Activated B cell treated with CpG ODN at 0.5 μM for 24 hours (primary cell): ENCODE results near the gene MACROD2. TPM values are rescaled to one million over a fixed set of nuclear protein-coding genes. Genes with fewer than 3 reads are reported as not detected.
"Not testable (repeated sequence)": the region's sequence is repeated elsewhere in the genome, so short reads cannot be mapped to it uniquely, and the experiment has no call there.

Experiments
- ATAC-seq: fragments of 200-7000 bp; cut with Tn5 transposase; one replicate; pipeline ENCODE4 v1.10.0; 2021; ENCODE audit warnings: low read depth, mild to moderate bottlenecking, moderate library complexity
- CTCF ChIA-PET: fragments of 350-600 bp; sonication (Branson Sonifier 250); formaldehyde crosslinking; loops from one replicate; lab custom pipeline; 2021; ENCODE audit warnings: antibody characterized with exemption; lab: Charles Lee
- POLR2A ChIA-PET: fragments of 350-600 bp; sonication (Branson Sonifier 250); formaldehyde crosslinking; loops from one replicate; lab custom pipeline; 2021; ENCODE audit warnings: antibody characterized with exemption; lab: Charles Lee
- DNase-seq: peaks from one replicate; pipeline ENCODE4 v3.0.0; 2022
- H3K27ac Mint-ChIP-seq: one replicate; pipeline ENCODE4 v1.8.0; 2020; ENCODE audit warnings: mixed read lengths
- H3K27me3 Mint-ChIP-seq: one replicate; pipeline ENCODE4 v1.8.0; 2021; ENCODE audit warnings: mixed read lengths
- H3K36me3 Mint-ChIP-seq: one replicate; pipeline ENCODE4 v1.8.0; 2021; ENCODE audit warnings: low read depth, mixed read lengths
- H3K4me1 Mint-ChIP-seq: one replicate; pipeline ENCODE4 v1.8.0; 2021; ENCODE audit warnings: mixed read lengths
- H3K4me3 Mint-ChIP-seq: one replicate; pipeline ENCODE4 v1.8.0; 2020; ENCODE audit warnings: mild to moderate bottlenecking, mixed read lengths
- H3K9me3 Mint-ChIP-seq: one replicate; pipeline ENCODE4 v1.8.0; 2020; ENCODE audit warnings: mixed read lengths
- CTCF ChIP-seq: fragments of 200-600 bp; IDR thresholded peaks from one replicate; pipeline ENCODE4 v1.8.0; 2022; ENCODE audit warnings: antibody characterized with exemption, mild to moderate bottlenecking
- intact Hi-C: fragments of 100-400 bp; cut with micrococcal nuclease; formaldehyde crosslinking; loops from one replicate; pipeline ENCODE4 v1.15.1; 2024
- total RNA-seq: library from RNA; stranded (reverse); gene quantifications from 2 replicates; pipeline ENCODE4 v1.2.3, GENCODE V29; 2022

Gene MACROD2
- total RNA-seq, 1 donor from 2014 or later: 55.1 TPM

- CTCF ChIA-PET: no interaction called here
- Mint-ChIP-seq H3K4me3 (no peak overlapping the region), H3K27ac (no peak overlapping the region), H3K9me3 (no peaks in the 10 kb centered on the region), H3K36me3 (no peaks in the 10 kb centered on the region), H3K4me1 (no peaks in the 10 kb centered on the region), H3K27me3 (no peaks in the 10 kb centered on the region)
- DNase-seq (no peak), ATAC-seq (no peak)
- no peak for TF ChIP-seq CTCF
- POLR2A ChIA-PET: no interaction called here
- intact Hi-C loops: no loop called here
Measured at GRCh38 chr20:14449323-14449722, 454.0 kb downstream of the MACROD2 start.

GRCh38 chr20:14450256-14450655, 454.9 kb downstream of the MACROD2 start:
- ChIA-PET CTCF (no interaction called here), POLR2A (no interaction called here)
- intact Hi-C loops: no loop called here
- Mint-ChIP-seq H3K4me1 (no peaks in the 10 kb centered on the region), H3K9me3 (no peaks in the 10 kb centered on the region), H3K36me3 (no peaks in the 10 kb centered on the region), H3K4me3 (no peak overlapping the region), H3K27me3 (no peaks in the 10 kb centered on the region), H3K27ac (no peak overlapping the region)
- TF ChIP-seq CTCF: no peak
- no peak for DNase-seq
- ATAC-seq: no peak

GRCh38 chr20:14451458-14451857, 456.1 kb downstream of the MACROD2 start:
- POLR2A ChIA-PET: no interaction called here
- DNase-seq (no peak), ATAC-seq (no peak)
- intact Hi-C loops: no loop called here
- Mint-ChIP-seq H3K4me3 (no peak overlapping the region), H3K27me3 (no peaks in the 10 kb centered on the region), H3K36me3 (no peaks in the 10 kb centered on the region), H3K27ac (no peak overlapping the region), H3K4me1 (no peaks in the 10 kb centered on the region), H3K9me3 (no peaks in the 10 kb centered on the region)
- CTCF ChIA-PET: no interaction called here
- TF ChIP-seq CTCF: no peak

GRCh38 chr20:14453259-14453658, 457.9 kb downstream of the MACROD2 start:
- intact Hi-C loops: no loop called here
- Mint-ChIP-seq H3K9me3 (no peaks in the 10 kb centered on the region), H3K27ac (no peak overlapping the region), H3K36me3 (no peaks in the 10 kb centered on the region), H3K4me3 (no peak overlapping the region), H3K4me1 (no peaks in the 10 kb centered on the region), H3K27me3 (no peaks in the 10 kb centered on the region)
- POLR2A ChIA-PET: no interaction called here
- ATAC-seq (no peak), DNase-seq (no peak)
- CTCF ChIA-PET: no interaction called here
- TF ChIP-seq CTCF: no peak

GRCh38 chr20:14454296-14454695, 459.0 kb downstream of the MACROD2 start:
- H3K27ac Mint-ChIP-seq: no peak overlapping the region
- no peak for TF ChIP-seq CTCF
- intact Hi-C loops: no loop called here
- ChIA-PET POLR2A (no interaction called here), CTCF (no interaction called here)
- ATAC-seq: no peak
- no peaks in the 10 kb centered on the region for H3K4me1 Mint-ChIP-seq
- no peaks in the 10 kb centered on the region for H3K36me3 Mint-ChIP-seq
- no peaks in the 10 kb centered on the region for H3K9me3 Mint-ChIP-seq
- H3K4me3 Mint-ChIP-seq: no peak overlapping the region
- DNase-seq: no peak
- H3K27me3 Mint-ChIP-seq: no peaks in the 10 kb centered on the region

GRCh38 chr20:14467104-14467827, 471.9 kb downstream of the MACROD2 start:
- H3K4me3 Mint-ChIP-seq, H3K4me1 Mint-ChIP-seq, H3K36me3 Mint-ChIP-seq: not testable (repeated sequence)

More at GRCh38 chr20:14467104-14467827, 471.9 kb downstream of the MACROD2 start:
- H3K27ac Mint-ChIP-seq, DNase-seq, CTCF ChIA-PET, H3K9me3 Mint-ChIP-seq, H3K27me3 Mint-ChIP-seq, ATAC-seq, intact Hi-C loops: not testable (repeated sequence)
- POLR2A ChIA-PET: interaction anchor here (0.6 kb wide), 1 partner anchor 12 kb away, joined by 3 read pairs; no protein-coding TSS in a partner anchor
